Stimulated activated memory B cell treated with anti-CD40 and anti-IgM and Interleukin-4, amounts not matched to agents 10 μg/mL and 1 μg/mL and 100 μg/mL, for 72 hours (primary cell): ENCODE results near the gene MMRN2.

Experiments used
- ATAC-seq: fragments of 150-1000 bp; cut with Tn5 transposase; 2 replicates; pipeline ENCODE4 v1.10.0; 2021
- H3K27ac Mint-ChIP-seq: one replicate; pipeline ENCODE4 v1.8.0; 2022; ENCODE audit warnings: mild to moderate bottlenecking, mixed read lengths
- H3K27me3 Mint-ChIP-seq: one replicate; pipeline ENCODE4 v1.8.0; 2022; ENCODE audit warnings: mixed read lengths
- H3K36me3 Mint-ChIP-seq: one replicate; pipeline ENCODE4 v1.8.0; 2022; ENCODE audit warnings: mixed read lengths
- H3K4me1 Mint-ChIP-seq: one replicate; pipeline ENCODE4 v1.8.0; 2022; ENCODE audit warnings: mixed read lengths
- H3K4me3 Mint-ChIP-seq: one replicate; pipeline ENCODE4 v1.8.0; 2022; ENCODE audit warnings: mild to moderate bottlenecking, moderate library complexity, mixed read lengths
- H3K9me3 Mint-ChIP-seq: one replicate; pipeline ENCODE4 v1.8.0; 2022; ENCODE audit warnings: mixed read lengths

The MMRN2 gene

DNA sequence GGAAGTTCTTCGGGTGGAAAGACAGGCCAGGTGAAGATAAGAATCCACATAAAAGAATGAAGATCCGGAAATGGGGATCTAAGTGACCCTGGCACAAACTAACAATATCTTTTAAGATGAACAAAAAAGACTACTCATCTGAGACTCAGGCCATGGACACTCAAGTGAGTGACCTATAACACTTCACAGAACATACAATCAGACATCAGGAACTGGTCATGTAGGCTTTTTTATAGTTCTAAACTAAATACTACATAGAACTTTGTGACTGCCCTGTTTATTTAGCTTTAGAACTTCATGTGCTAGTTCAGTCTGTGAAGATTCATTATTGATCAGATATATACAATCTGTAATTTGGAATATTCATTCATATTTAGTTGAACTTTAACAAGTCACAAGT is 52.8 kb downstream of the MMRN2 start:
- Mint-ChIP-seq H3K4me3 (no peak overlapping the region), H3K27me3 (no peaks in the 10 kb centered on the region), H3K27ac (no peak overlapping the region), H3K4me1 (peaks cover 3% of the 10 kb centered on the region), H3K9me3 (peaks cover 5% of the 10 kb centered on the region), H3K36me3 (peaks cover 52% of the 10 kb centered on the region)
- no peak for ATAC-seq

DNA sequence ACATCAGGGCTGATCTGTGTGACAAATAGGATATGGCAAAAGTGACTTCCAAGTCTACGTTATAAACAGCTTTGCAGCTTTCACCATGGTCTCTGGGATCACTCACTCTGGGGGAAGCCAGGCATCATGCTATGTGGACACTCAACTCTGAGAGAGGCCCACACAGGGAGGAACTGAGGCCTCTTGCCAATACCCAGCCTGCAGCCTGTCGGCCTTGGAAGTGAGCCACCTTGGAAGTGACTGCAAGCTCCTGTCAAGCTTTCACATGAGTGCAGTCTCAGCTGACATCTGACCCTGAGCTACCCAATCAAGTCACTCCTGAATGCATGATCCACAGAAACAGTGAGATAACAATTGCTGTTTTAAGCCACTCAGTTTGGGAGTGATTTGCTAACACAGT is 56.5 kb downstream of the MMRN2 start:
- ATAC-seq, result no peak
- H3K27ac Mint-ChIP-seq, result no peak overlapping the region
- peaks cover 5% of the 10 kb centered on the region for H3K4me1 Mint-ChIP-seq
- no peak overlapping the region for H3K4me3 Mint-ChIP-seq
- H3K9me3 Mint-ChIP-seq, result no peaks in the 10 kb centered on the region
- H3K36me3 Mint-ChIP-seq, result peaks cover 43% of the 10 kb centered on the region
- H3K27me3 Mint-ChIP-seq, result no peaks in the 10 kb centered on the region

DNA sequence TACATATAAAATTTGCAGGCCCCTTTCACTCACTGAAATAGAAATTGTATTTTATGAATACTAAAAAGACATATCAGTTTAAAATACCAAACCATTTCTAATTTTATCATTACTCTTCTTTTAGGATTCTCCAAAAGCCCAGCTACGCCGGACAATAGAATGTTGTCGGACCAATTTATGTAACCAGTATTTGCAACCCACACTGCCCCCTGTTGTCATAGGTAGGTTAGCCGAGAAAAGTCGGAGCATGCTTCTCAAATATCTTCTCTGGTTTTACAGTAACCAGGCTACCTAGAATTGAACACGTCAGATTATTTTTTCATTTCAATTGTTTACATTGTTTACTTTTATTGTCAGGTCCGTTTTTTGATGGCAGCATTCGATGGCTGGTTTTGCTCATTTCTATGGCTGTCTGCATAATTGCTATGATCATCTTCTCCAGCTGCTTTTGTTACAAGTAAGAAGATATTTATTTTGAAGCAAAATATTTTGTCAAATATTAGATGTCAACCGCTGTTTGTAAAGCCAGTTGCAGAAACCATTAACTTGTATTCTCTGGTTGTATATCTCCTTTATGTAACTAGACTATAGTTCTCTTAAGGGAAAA is 57.6 kb downstream of the MMRN2 start:
- ATAC-seq, result no peak
- no peaks in the 10 kb centered on the region for H3K27me3 Mint-ChIP-seq
- no peaks in the 10 kb centered on the region for H3K9me3 Mint-ChIP-seq
- H3K4me3 Mint-ChIP-seq, result no peak overlapping the region
- H3K36me3 Mint-ChIP-seq, result peaks cover 33% of the 10 kb centered on the region
- H3K4me1 Mint-ChIP-seq, result peaks cover 5% of the 10 kb centered on the region
- H3K27ac Mint-ChIP-seq, result no peak overlapping the region

DNA sequence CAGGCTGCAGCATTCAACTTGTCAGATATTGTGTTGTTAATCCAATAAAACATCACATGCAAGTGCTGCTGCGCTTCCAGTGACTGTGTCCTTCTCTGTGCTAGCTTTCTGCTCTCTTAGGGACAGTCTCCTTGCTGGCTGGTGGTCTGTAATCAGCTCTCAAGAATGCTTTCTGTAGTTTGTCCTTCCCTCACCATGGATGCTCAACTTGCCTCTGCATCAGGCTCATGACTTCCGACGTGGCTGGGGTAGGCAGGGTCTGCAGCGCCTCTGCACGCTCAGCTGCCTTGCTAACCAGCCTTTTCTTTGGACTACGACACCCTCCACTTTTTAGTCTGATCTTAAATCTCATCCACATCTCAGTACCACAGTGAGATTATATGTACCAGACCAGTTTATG is 58.3 kb downstream of the MMRN2 start:
- no peak for ATAC-seq
- Mint-ChIP-seq H3K36me3 (peaks cover 26% of the 10 kb centered on the region), H3K27ac (no peak overlapping the region), H3K4me3 (no peak overlapping the region), H3K27me3 (no peaks in the 10 kb centered on the region), H3K4me1 (peaks cover 5% of the 10 kb centered on the region), H3K9me3 (no peaks in the 10 kb centered on the region)

DNA sequence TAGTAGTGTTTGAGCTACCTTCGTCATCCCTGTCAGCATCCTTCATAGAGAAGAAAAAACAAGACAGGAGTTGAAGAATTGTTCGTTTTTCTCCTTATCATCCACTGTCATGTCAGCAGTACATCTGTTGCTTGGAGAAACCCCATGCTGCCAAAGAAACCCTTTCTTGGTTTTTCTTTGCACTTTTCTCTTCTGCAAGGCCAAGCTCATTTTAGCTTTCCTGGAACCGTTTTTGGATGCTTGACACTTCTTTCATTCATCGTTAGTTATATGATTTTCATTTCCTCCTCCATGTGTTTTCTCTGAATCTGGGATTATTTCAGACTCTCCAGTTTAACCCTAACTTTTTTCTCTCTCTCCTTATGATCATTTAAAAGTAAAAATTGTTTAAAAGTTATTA is 58.9 kb downstream of the MMRN2 start:
- H3K4me3 Mint-ChIP-seq, result no peak overlapping the region
- H3K4me1 Mint-ChIP-seq, result peaks cover 5% of the 10 kb centered on the region
- no peak overlapping the region for H3K27ac Mint-ChIP-seq
- H3K36me3 Mint-ChIP-seq, result peaks cover 20% of the 10 kb centered on the region
- no peak for ATAC-seq
- H3K9me3 Mint-ChIP-seq, result no peaks in the 10 kb centered on the region
- no peaks in the 10 kb centered on the region for H3K27me3 Mint-ChIP-seq

DNA sequence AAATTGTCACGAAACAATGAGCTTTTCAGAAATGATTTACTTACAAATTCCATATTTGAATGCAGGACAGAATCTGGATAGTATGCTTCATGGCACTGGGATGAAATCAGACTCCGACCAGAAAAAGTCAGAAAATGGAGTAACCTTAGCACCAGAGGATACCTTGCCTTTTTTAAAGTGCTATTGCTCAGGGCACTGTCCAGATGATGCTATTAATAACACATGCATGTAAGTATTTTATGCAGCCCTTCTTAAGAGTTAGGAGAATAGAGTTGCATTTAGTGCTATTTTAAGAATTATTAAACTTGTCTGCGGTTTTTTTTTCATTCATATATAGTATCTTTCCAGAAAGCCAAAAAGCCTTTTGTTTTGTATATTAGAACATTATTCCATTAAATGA is 67.4 kb downstream of the MMRN2 start:
- Mint-ChIP-seq H3K36me3 (peaks cover 16% of the 10 kb centered on the region), H3K27ac (no peak overlapping the region), H3K4me1 (peaks cover 11% of the 10 kb centered on the region), H3K27me3 (no peaks in the 10 kb centered on the region), H3K9me3 (no peaks in the 10 kb centered on the region), H3K4me3 (no peak overlapping the region)
- no peak for ATAC-seq

DNA sequence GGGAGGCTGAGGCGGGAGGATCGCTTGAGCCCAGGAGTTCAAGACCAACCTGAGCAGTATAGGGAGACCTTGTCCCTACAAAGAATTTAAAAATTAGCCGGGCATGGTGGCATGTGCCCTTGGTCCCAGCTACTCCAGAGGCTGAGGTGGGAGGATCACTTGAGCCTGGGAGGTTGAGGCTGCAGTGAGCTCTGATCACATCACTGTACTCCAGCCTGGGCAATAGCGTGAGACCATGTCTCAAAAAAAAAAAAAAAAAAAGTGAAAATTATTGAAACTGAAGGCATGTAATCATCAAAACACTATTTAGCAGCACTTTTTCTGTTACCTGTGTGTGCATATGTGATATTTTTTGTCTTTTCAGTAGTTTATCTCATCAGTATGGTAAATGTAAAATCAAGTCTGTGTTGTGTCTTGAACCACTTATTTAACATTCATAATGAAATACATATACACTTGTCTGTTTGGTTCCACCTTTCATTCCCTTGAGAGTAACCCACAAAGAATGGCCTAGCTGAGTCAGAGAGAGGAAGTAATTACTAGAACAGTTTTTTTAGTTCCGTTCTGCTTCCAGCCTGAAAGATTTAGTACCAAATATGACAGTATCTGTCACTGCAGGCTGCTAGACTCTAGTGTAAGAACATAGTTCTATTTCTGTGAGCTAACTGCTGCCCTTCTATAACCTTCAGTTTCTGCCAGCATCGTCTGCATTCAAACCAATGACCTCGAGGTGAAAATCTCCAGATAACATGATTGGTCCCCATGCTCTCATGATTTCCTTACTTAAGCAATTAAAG is 68.6 kb downstream of the MMRN2 start:
- ATAC-seq, result peak; percentile 98
- H3K36me3 Mint-ChIP-seq, result peaks cover 16% of the 10 kb centered on the region
- H3K4me3 Mint-ChIP-seq, result no peak overlapping the region
- H3K27me3 Mint-ChIP-seq, result no peaks in the 10 kb centered on the region
- no peaks in the 10 kb centered on the region for H3K9me3 Mint-ChIP-seq
- H3K27ac Mint-ChIP-seq, result peak overlapping the region; percentile 27
- peaks cover 11% of the 10 kb centered on the region for H3K4me1 Mint-ChIP-seq
